Measurements from ENCODE around the gene ST6GALNAC3. TPM values are rescaled to one million over a fixed set of nuclear protein-coding genes. Genes with fewer than 3 reads are reported as not detected.

The ST6GALNAC3 gene
- total RNA-seq, 6 experiments from 2014 or later = 1.00 to 1.7 (median 1.2) TPM

GRCh38 chr1:76508871-76509270 lies 434.3 kb downstream of the ST6GALNAC3 start:
- H3K27ac Mint-ChIP-seq = no peak overlapping the region
- DNase-seq = no peak
- no peaks in the 10 kb centered on the region; the same call in 1 of the 2 replicates for H3K36me3 Mint-ChIP-seq (ENCODE audit: low read depth)
- no peak for TF ChIP-seq CTCF (IDR thresholded peaks at IDR 0.05)
- H3K4me3 Mint-ChIP-seq = no peak overlapping the region
- no peaks in the 10 kb centered on the region for H3K4me1 Mint-ChIP-seq (ENCODE audit: low read depth)
- no peaks in the 10 kb centered on the region for H3K27me3 Mint-ChIP-seq (ENCODE audit: insufficient read depth)
- peaks cover 24% of the 10 kb centered on the region for H3K9me3 Mint-ChIP-seq

- peaks cover 33% of the 10 kb centered on the region for H3K9me3 Mint-ChIP-seq
- no peak overlapping the region for H3K4me3 Mint-ChIP-seq
- no peaks in the 10 kb centered on the region for H3K4me1 Mint-ChIP-seq (ENCODE audit: low read depth)
- no peak for DNase-seq
- H3K27me3 Mint-ChIP-seq (ENCODE audit: insufficient read depth) = no peaks in the 10 kb centered on the region
- no peak for TF ChIP-seq CTCF (IDR thresholded peaks at IDR 0.05)
- H3K36me3 Mint-ChIP-seq (ENCODE audit: low read depth) = no peaks in the 10 kb centered on the region; the same call in 1 of the 2 replicates
- H3K27ac Mint-ChIP-seq = no peak overlapping the region
Measured at GRCh38 chr1:76510672-76511557, 436.4 kb downstream of the ST6GALNAC3 start.

- Mint-ChIP-seq H3K27me3 (ENCODE audit: insufficient read depth) (no peaks in the 10 kb centered on the region), H3K27ac (no peak overlapping the region), H3K36me3 (ENCODE audit: low read depth) (no peaks in the 10 kb centered on the region; the same call in 1 of the 2 replicates), H3K4me1 (ENCODE audit: low read depth) (no peaks in the 10 kb centered on the region), H3K9me3 (peaks cover 28% of the 10 kb centered on the region), H3K4me3 (no peak overlapping the region)
- no peak for TF ChIP-seq CTCF (IDR thresholded peaks at IDR 0.05)
- no peak for DNase-seq
Measured at GRCh38 chr1:76511558-76512179, 437.1 kb downstream of the ST6GALNAC3 start.

- no peak overlapping the region for H3K4me3 Mint-ChIP-seq
- H3K27me3 Mint-ChIP-seq (ENCODE audit: insufficient read depth) = no peaks in the 10 kb centered on the region; the same call in 1 of the 2 replicates
- H3K9me3 Mint-ChIP-seq = peaks cover 11% of the 10 kb centered on the region
- no peaks in the 10 kb centered on the region for H3K4me1 Mint-ChIP-seq (ENCODE audit: low read depth)
- no peak for TF ChIP-seq CTCF (IDR thresholded peaks at IDR 0.05)
- H3K27ac Mint-ChIP-seq = no peak overlapping the region
- H3K36me3 Mint-ChIP-seq (ENCODE audit: low read depth) = no peaks in the 10 kb centered on the region
- no peak for DNase-seq
Measured at GRCh38 chr1:76530953-76531352, 456.4 kb downstream of the ST6GALNAC3 start.

- H3K27me3 Mint-ChIP-seq (ENCODE audit: insufficient read depth) = no peaks in the 10 kb centered on the region; the same call in 1 of the 2 replicates
- no peak overlapping the region for H3K27ac Mint-ChIP-seq
- no peak overlapping the region for H3K4me3 Mint-ChIP-seq
- no peak for TF ChIP-seq CTCF (IDR thresholded peaks at IDR 0.05)
- H3K4me1 Mint-ChIP-seq (ENCODE audit: low read depth) = no peaks in the 10 kb centered on the region
- no peaks in the 10 kb centered on the region; the same call in 1 of the 2 replicates for H3K36me3 Mint-ChIP-seq (ENCODE audit: low read depth)
- no peak for DNase-seq
- H3K9me3 Mint-ChIP-seq = peaks cover 28% of the 10 kb centered on the region
Measured at GRCh38 chr1:76541618-76542017, 467.1 kb downstream of the ST6GALNAC3 start.

Measured in HFFc6 (cell line).